Right lobe of liver (tissue), 6 donors: ENCODE measurements around the gene CCND3. TPM values are rescaled to one million over a fixed set of nuclear protein-coding genes. Genes with fewer than 3 reads are reported as not detected.
A peak's percentile ranks its signal among the peaks of the same experiment; 100 is the strongest.

Source experiments
- ATAC-seq, 4 donors: fragments of 200-7000 bp; cut with Tn5 transposase; one replicate each; pipeline ENCODE4 v1.9.1; 2020; ENCODE audit warnings: mild to moderate bottlenecking in 4 of 4, moderate library complexity in 4 of 4
- DNase-seq, 3 donors: peaks; one replicate each; pipeline ENCODE4 v3.0.0-alpha.2; 2020
- H3K27ac ChIP-seq, 3 donors: fragments of 200-600 bp; one replicate each; pipeline ENCODE4 v1.8.0; 2022
- H3K27me3 ChIP-seq, 2 donors: fragments of 200-600 bp; one replicate each; pipeline ENCODE4 v1.8.0; 2022
- H3K36me3 ChIP-seq, 4 donors: fragments of 200-600 bp; sonication (generic) in 1 of 4; one replicate each; pipeline versions ENCODE4 v1.5.1 to v1.8.0; 2017 to 2022; ENCODE audit warnings: control low read depth in 1 of 4
- H3K4me1 ChIP-seq, 4 donors: fragments of 200-600 bp; sonication (generic) in 1 of 4; one replicate each; pipeline versions ENCODE4 v1.5.1 to v1.8.0; 2017 to 2022; ENCODE audit warnings: control low read depth in 1 of 4
- H3K4me3 ChIP-seq, 3 donors: fragments of 200-600 bp; one replicate each; pipeline ENCODE4 v1.8.0; 2022
- H3K9me3 ChIP-seq, 4 donors: fragments of 200-600 bp; sonication (generic) in 1 of 4; one replicate each; pipeline versions ENCODE4 v1.5.1 to v1.8.0; 2017 to 2022; ENCODE audit warnings: control low read depth in 1 of 4
- POLR2A ChIP-seq: fragments of 450-650 bp; IDR thresholded peaks from one replicate; pipeline ENCODE4 v1.6.1; 2017; ENCODE audit warnings: antibody characterized with exemption, mild to moderate bottlenecking
- WGBS: methylation state at CpG from one replicate; pipeline ENCODE4 v1.1.6; 2018; ENCODE audit warnings: low coverage, low lambda C conversion rate; ENCODE audit not compliant: insufficient coverage; ENCODE audit errors: missing lambda C conversion rate; 5-methylcytosine and 5-hydroxymethylcytosine counted together
- intact Hi-C, 2 donors: fragments of 100-400 bp; cut with DNase I; formaldehyde crosslinking; loops; one replicate each; pipeline versions ENCODE4 v1.11.2 to v1.14.1; 2022
- total RNA-seq, 6 experiments: library from RNA; depleted of rRNA in 2 of 6; stranded (reverse); fragments of >200 nt in 2 of 6; fragmentation: NEBNext Ultra II Directional in 3 of 6; extraction: Animal tissue kit (Norgen Biotek cat#: 25700) in 3 of 6; gene quantifications; one replicate each; pipeline versions ENCODE4 v1.1.0 to v1.2.4, GENCODE V29; 2016 to 2023
- TF ChIP-seq, protein P1 (sequence below), 4 donors: fragments of 200-600 bp in 3 of 4; fragments of 450-650 bp in 1 of 4; IDR thresholded peaks; one replicate each; pipeline versions ENCODE4 v1.5.1 to v1.8.0; 2016 to 2022; ENCODE audit warnings: antibody characterized with exemption in 4 of 4, mild to moderate bottlenecking in 2 of 4
- donor health status: DM: no; HTN: yes; CAD: no.
- donor health status: DM: no; HTN: no; CAD: no.
- donor health status: DM: no; HTN: no; CAD: no.
- donor health status: DM: no; HTN: yes; CAD: no.
- donor health status: DM: no; HTN: yes; CAD: no.

CCND3 gene
- total RNA-seq, 6 experiments from 2014 or later = 11.3 to 51.9 (median 14.2) TPM

DNA sequence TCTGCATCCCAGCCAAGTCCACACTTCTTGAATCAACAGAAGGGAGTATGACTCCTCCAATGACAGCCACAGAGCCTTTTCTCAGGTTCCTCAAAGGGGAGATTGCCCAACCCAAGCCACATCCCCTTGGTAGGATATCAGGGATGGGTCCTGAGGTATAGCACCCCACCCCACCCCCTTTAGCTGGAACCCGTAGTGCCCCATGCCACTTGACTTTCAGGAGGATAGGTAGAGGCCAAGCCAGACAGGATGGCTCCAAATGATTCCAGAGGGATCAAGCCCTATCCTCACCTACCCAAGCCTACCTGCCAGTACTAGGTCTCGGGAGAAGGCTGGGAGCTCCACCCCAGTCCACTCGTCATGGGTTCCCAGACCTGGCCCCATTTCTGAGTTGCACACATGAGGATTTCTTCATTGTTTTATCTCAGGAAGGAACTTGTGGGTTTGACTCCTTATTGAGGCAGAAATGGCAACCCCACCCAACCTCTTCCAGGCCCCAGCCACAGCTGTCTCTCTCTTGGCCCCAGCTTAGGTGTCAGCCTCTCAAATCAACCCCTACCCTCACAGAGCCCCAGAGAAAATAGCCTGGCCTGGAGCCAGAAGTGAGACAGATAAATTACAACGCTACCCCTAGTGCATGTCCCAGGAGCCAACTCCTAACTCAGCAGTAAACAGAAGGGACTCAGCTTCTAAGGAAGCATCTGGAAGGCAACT, 3.6 kb downstream of the CCND3 start:
- no peaks in the 10 kb centered on the region for H3K9me3 ChIP-seq
- peaks cover 0 to 29% (median 10%) of the 10 kb centered on the region in 4 donors for H3K36me3 ChIP-seq
- no peak for TF ChIP-seq POLR2A
- TF ChIP-seq, protein P1, sequence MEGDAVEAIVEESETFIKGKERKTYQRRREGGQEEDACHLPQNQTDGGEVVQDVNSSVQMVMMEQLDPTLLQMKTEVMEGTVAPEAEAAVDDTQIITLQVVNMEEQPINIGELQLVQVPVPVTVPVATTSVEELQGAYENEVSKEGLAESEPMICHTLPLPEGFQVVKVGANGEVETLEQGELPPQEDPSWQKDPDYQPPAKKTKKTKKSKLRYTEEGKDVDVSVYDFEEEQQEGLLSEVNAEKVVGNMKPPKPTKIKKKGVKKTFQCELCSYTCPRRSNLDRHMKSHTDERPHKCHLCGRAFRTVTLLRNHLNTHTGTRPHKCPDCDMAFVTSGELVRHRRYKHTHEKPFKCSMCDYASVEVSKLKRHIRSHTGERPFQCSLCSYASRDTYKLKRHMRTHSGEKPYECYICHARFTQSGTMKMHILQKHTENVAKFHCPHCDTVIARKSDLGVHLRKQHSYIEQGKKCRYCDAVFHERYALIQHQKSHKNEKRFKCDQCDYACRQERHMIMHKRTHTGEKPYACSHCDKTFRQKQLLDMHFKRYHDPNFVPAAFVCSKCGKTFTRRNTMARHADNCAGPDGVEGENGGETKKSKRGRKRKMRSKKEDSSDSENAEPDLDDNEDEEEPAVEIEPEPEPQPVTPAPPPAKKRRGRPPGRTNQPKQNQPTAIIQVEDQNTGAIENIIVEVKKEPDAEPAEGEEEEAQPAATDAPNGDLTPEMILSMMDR (IDR thresholded peaks at IDR 0.05) = no peak
- H3K27ac ChIP-seq = no peak overlapping the region
- H3K4me3 ChIP-seq = no peak overlapping the region
- intact Hi-C loops = loop anchor here in 1 of 2 donors (10.0 kb wide), 1 partner anchor 107 kb away; no protein-coding TSS in a partner anchor
- H3K4me1 ChIP-seq = peaks cover 0 to 17% (median 0%) of the 10 kb centered on the region in 4 donors
- ATAC-seq (no peak), DNase-seq (no peak)
- no peaks in the 10 kb centered on the region for H3K27me3 ChIP-seq
- WGBS = 20% methylated on average over 1 of the region's 4 CpGs

DNA sequence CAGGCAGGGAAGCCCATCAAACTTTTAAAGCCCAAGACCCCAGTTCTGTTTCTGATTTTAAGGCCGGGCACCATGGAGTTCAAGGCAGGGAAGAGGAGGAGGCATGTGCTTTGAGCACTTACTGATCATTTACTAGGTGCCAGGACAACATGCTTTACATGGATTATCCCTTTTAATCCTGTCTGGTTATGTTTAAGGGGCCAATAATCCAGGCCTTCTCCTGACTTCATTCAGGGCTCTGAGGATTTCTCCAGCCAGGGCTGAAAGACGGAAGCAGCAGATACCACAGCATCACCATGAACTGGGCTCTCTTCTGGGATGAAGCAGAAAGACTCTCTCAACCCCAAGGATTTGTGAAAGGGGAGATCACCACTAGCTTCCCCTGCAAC, 4.1 kb downstream of the CCND3 start:
- Histone ChIP-seq H3K27ac (no peak overlapping the region), H3K27me3 (no peaks in the 10 kb centered on the region), H3K4me3 (no peak overlapping the region), H3K9me3 (no peaks in the 10 kb centered on the region), H3K36me3 (peaks cover 0 to 34% (median 13%) of the 10 kb centered on the region in 4 donors), H3K4me1 (peaks cover 0 to 17% (median 0%) of the 10 kb centered on the region in 4 donors)
- 70% methylated on average over 2 of the region's 2 CpGs for WGBS
- DNase-seq (no peak), ATAC-seq (no peak)
- intact Hi-C loops = loop anchor here in 1 of 2 donors (10.0 kb wide), 1 partner anchor 107 kb away; no protein-coding TSS in a partner anchor
- TF ChIP-seq, protein P1 (IDR thresholded peaks at IDR 0.05) = no peak
- no peak for TF ChIP-seq POLR2A

DNA sequence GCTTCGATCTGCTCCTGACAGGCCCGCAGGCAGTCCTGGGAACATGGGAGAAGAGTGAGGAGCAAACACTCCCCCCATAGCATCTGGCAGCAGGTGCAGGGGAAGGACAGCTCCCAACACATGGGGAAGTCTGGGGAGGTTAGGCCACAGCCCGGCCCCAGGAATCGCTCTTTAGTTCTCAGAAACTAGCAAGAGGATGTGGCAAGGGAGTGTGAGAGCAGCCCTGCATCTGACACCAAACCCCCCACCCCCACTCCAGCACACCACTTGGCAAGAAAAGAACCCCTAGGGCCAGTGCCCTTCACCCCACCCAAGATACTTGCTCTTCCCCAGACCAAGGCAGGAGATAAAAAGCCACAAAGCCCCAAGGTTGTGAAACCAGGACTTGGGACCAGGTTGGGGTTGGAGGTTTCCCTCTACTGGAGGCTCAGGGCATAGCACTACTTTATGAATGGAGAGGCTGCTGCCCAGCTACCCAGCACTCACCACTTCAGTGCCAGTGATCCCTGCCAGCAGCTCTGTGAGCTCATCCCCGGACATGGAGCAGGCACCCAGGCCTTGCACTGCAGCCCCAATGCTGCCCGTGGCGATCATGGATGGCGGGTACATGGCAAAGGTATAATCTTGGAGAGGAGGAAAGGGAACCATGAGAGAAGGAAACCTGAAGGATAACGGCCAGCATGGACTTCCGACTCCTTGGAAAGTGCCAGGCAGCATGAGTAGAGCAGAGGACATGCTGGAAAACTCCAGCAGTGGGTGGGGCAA, 5.4 kb downstream of the CCND3 start:
- intact Hi-C loops = loop anchor here in 1 of 2 donors (10.0 kb wide), 1 partner anchor 109 kb away; no protein-coding TSS in a partner anchor
- no peak overlapping the region for H3K4me3 ChIP-seq
- ATAC-seq (peak; percentile 90 to 95 (median 94)), DNase-seq (peak; percentile 74 to 85 (median 79))
- peaks cover 0 to 12% (median 0%) of the 10 kb centered on the region in 4 donors for H3K4me1 ChIP-seq
- H3K9me3 ChIP-seq = no peaks in the 10 kb centered on the region
- H3K27me3 ChIP-seq = no peaks in the 10 kb centered on the region
- 25% methylated on average over 6 of the region's 10 CpGs for WGBS
- H3K27ac ChIP-seq = no peak overlapping the region
- peaks cover 0 to 46% (median 20%) of the 10 kb centered on the region in 4 donors for H3K36me3 ChIP-seq
- TF ChIP-seq, protein P1 (IDR thresholded peaks at IDR 0.05) = peak; percentile 83 to 88 (median 86)
- TF ChIP-seq POLR2A = no peak

DNA sequence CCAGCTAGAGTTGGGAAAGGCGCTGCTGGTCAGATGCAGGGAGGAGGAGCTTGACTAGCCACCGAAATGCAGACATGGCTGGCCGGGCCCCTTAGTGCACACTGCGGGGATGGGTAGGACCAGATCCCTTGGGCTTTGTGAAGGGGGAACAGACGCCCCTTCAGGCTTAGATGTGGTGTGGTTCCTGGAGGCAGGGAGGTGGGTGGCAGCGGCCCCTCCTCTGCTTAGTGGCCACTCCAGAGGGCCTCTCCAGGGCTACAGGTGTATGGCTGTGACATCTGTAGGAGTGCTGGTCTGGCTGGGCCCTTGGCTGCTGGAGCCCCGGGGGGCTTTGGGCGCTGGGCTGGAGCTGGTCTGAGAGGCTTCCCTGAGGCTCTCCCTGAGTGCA, 5.9 kb downstream of the CCND3 start:
- no peak overlapping the region for H3K4me3 ChIP-seq
- intact Hi-C loops = loop anchor here in 1 of 2 donors (10.0 kb wide), 1 partner anchor 109 kb away; no protein-coding TSS in a partner anchor
- no peak overlapping the region for H3K27ac ChIP-seq
- H3K4me1 ChIP-seq = peaks cover 0 to 10% (median 0%) of the 10 kb centered on the region in 4 donors
- DNase-seq (peak in 1 of 3 donors; percentile 22), ATAC-seq (no peak)
- peaks cover 0 to 52% (median 24%) of the 10 kb centered on the region in 4 donors for H3K36me3 ChIP-seq
- no CpG with 5 or more reads among the region's 8 CpGs for WGBS
- TF ChIP-seq, protein P1 (IDR thresholded peaks at IDR 0.05) = no peak
- no peak for TF ChIP-seq POLR2A
- no peaks in the 10 kb centered on the region for H3K9me3 ChIP-seq
- no peaks in the 10 kb centered on the region for H3K27me3 ChIP-seq
